Trophoblast cell (in vitro differentiated cells and primary cell): ENCODE data around the gene AIDA.

Experiments used
- DNase-seq, 2 donors: peaks; one replicate each; pipeline ENCODE4 v3.0.0-alpha.2; 2016
- H2AFZ ChIP-seq: 2 replicates; pipeline ENCODE4 v1.6.1; 2013; ENCODE audit warnings: low read length, moderate library complexity, mild to moderate bottlenecking; ENCODE audit not compliant: insufficient read depth, poor library complexity
- H2AK5ac ChIP-seq: 2 replicates; pipeline ENCODE4 v1.6.1; 2013; ENCODE audit warnings: mild to moderate bottlenecking, low read length
- H2BK120ac ChIP-seq: 2 replicates; pipeline ENCODE4 v1.6.1; 2013; ENCODE audit warnings: low read length, mild to moderate bottlenecking, moderate library complexity; ENCODE audit not compliant: insufficient read depth, poor library complexity
- H2BK12ac ChIP-seq: 2 replicates; pipeline ENCODE4 v1.6.1; 2013; ENCODE audit warnings: mild to moderate bottlenecking, low read length, moderate library complexity
- H2BK5ac ChIP-seq: 2 replicates; pipeline ENCODE4 v1.6.1; 2013; ENCODE audit warnings: low read length, low read depth, moderate library complexity, mild to moderate bottlenecking; ENCODE audit not compliant: poor library complexity
- H3K14ac ChIP-seq: 2 replicates; pipeline ENCODE4 v1.6.1; 2013; ENCODE audit warnings: mild to moderate bottlenecking, low read length
- H3K18ac ChIP-seq: 2 replicates; pipeline ENCODE4 v1.6.1; 2013; ENCODE audit warnings: mild to moderate bottlenecking, low read length
- H3K23ac ChIP-seq: 2 replicates; pipeline ENCODE4 v1.6.1; 2013; ENCODE audit warnings: low read length
- H3K27ac ChIP-seq: 2 replicates; pipeline ENCODE4 v1.5.1; 2013; ENCODE audit warnings: low read depth, mild to moderate bottlenecking, inconsistent platforms, low read length, moderate library complexity
- H3K27me3 ChIP-seq: 2 replicates; pipeline ENCODE4 v1.6.1; 2013; ENCODE audit warnings: inconsistent platforms, mild to moderate bottlenecking, low read length, moderate library complexity; ENCODE audit not compliant: insufficient read depth
- H3K36me3 ChIP-seq, 2 experiments: 1 replicate in 1 of 2; 2 replicates in 1 of 2; pipeline ENCODE4 v1.6.1; 2013; ENCODE audit warnings: low read length in 2 of 2, mild to moderate bottlenecking in 2 of 2, moderate library complexity in 1 of 2; ENCODE audit not compliant: insufficient read depth in 2 of 2, control insufficient read depth in 1 of 2
- H3K4ac ChIP-seq: 2 replicates; pipeline ENCODE4 v1.6.1; 2013; ENCODE audit warnings: low read depth, mild to moderate bottlenecking, low read length, moderate library complexity
- H3K4me1 ChIP-seq, 2 experiments: 1 replicate in 1 of 2; 2 replicates in 1 of 2; pipeline ENCODE4 v1.6.1; 2013; ENCODE audit warnings: low read length in 2 of 2, mild to moderate bottlenecking in 2 of 2, moderate library complexity in 1 of 2; ENCODE audit not compliant: insufficient read depth in 2 of 2, control insufficient read depth in 1 of 2
- H3K4me2 ChIP-seq: 2 replicates; pipeline ENCODE4 v1.6.1; 2013; ENCODE audit warnings: inconsistent platforms, mild to moderate bottlenecking, low read length, moderate library complexity
- H3K4me3 ChIP-seq: 2 replicates; pipeline ENCODE4 v1.5.1; 2013; ENCODE audit warnings: mild to moderate bottlenecking, low read depth, low read length, inconsistent platforms
- H3K79me1 ChIP-seq: one replicate; pipeline ENCODE4 v1.6.1; 2013; ENCODE audit warnings: low read length
- H3K79me2 ChIP-seq: 2 replicates; pipeline ENCODE4 v1.6.1; 2013; ENCODE audit warnings: low read length, mild to moderate bottlenecking; ENCODE audit not compliant: control insufficient read depth, insufficient read depth, poor library complexity
- H3K9ac ChIP-seq: 2 replicates; pipeline ENCODE4 v1.6.1; 2013; ENCODE audit warnings: mild to moderate bottlenecking, low read length
- H3K9me3 ChIP-seq: 2 replicates; pipeline ENCODE4 v1.6.1; 2013; ENCODE audit warnings: low read depth, mild to moderate bottlenecking, control low read depth, inconsistent platforms, low read length; ENCODE audit not compliant: insufficient read depth
- H4K12ac ChIP-seq: 2 replicates; pipeline ENCODE4 v1.6.1; 2013; ENCODE audit warnings: low read depth, mild to moderate bottlenecking, low read length, moderate library complexity
- H4K8ac ChIP-seq: 2 replicates; pipeline ENCODE4 v1.6.1; 2013; ENCODE audit warnings: low read depth, mild to moderate bottlenecking, low read length, moderate library complexity
- H4K91ac ChIP-seq: one replicate; pipeline ENCODE4 v1.6.1; 2013; ENCODE audit warnings: low read depth, mild to moderate bottlenecking, low read length, moderate library complexity
- WGBS: extraction: QIAGEN DNeasy Blood & Tissue Kit; methylation state at CpG from one replicate; pipeline ENCODE4 v1.1.7; 2013; ENCODE audit warnings: missing lambda C conversion rate; ENCODE audit not compliant: insufficient read length, insufficient coverage; ENCODE audit errors: extremely low coverage; 5-methylcytosine and 5-hydroxymethylcytosine counted together

AIDA gene

DNA sequence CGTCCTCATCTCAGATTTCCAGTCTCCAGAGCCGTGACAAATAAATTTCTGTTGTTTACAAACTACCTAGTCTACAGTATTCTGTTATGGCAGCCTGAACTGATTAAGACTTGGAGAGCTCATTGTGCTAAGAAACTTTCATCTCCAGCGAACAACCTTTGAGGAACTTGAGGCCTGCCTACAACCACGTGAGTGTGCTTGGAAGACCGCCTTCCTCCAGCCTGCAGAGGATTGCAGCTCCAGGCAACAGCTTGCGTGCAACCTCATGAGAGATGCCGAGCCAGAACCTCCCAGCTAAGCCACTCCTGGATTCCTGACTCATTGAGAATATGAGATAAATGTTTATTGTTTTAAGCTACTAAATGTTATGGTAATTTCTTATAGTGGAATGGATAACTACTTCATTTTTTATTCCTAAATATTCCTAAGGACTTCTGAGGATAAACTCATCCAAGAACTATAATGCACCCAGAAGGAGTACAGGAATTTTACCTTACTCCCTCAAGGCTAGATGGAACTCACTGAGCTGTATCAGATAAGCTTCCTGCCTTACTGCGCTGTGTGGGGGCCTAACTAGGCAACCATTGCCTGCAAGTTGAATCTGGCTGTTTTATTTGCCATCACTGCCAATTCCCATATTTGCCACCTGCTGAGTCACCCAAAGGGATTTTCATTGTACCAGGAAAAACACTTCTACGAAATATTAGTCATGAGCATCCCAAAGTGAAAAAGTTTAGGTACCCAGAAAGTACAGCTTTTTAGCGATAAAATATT lies 42.3 kb upstream of the AIDA start:
- H3K36me3 ChIP-seq: no peaks in the 10 kb centered on the region
- no CpG with 5 or more reads among the region's 10 CpGs for WGBS

GRCh38 chr1:222751255-222751654 lies 39.0 kb upstream of the AIDA start:
- no peak overlapping the region for H3K4me2 ChIP-seq
- no peak overlapping the region for H3K27ac ChIP-seq
- H3K9me3 ChIP-seq: no peaks in the 10 kb centered on the region

More for the DNA sequence above, 42.3 kb upstream of the AIDA start:
- no peak overlapping the region for H3K23ac ChIP-seq
- H3K79me1 ChIP-seq: no peaks in the 10 kb centered on the region
- no peak overlapping the region for H3K4me2 ChIP-seq
- H2BK120ac ChIP-seq: no peak overlapping the region
- H3K4ac ChIP-seq: no peak overlapping the region
- no peak overlapping the region for H2AFZ ChIP-seq
- no peak overlapping the region for H3K14ac ChIP-seq
- H3K79me2 ChIP-seq: no peaks in the 10 kb centered on the region
- no peak overlapping the region for H4K12ac ChIP-seq
- H3K9ac ChIP-seq: no peak overlapping the region
- no peak overlapping the region for H3K27ac ChIP-seq
- H4K91ac ChIP-seq: no peak overlapping the region
- no peak overlapping the region for H2BK5ac ChIP-seq
- peak in 1 of 2 donors; percentile 34 for DNase-seq
- H3K27me3 ChIP-seq: no peaks in the 10 kb centered on the region
- no peak overlapping the region for H3K18ac ChIP-seq
- no peak overlapping the region for H3K4me3 ChIP-seq
- H3K4me1 ChIP-seq: no peaks in the 10 kb centered on the region
- no peak overlapping the region for H2BK12ac ChIP-seq
- H4K8ac ChIP-seq: no peak overlapping the region
- H3K9me3 ChIP-seq: no peaks in the 10 kb centered on the region
- no peak overlapping the region for H2AK5ac ChIP-seq

DNA sequence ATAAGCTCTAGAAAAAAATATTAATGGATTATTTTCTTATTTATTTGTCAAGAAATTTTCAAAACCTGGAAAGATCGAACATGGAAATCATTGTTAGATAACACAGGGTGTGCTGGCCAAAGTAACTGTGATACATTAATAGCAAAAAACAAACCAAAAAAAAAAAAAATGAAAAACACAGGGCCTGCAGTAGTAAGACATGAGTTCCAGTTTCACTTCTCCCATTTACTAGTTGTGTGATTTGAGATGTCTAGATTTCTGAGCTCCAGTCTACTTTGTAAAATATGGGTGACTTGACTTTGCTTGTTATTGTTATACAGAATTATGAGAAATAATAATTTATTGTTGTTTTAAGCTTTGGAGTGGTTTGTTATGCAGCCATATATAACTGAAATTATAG lies 38.4 kb upstream of the AIDA start:
- no peak overlapping the region for H3K4me3 ChIP-seq
- no peak overlapping the region for H3K14ac ChIP-seq
- H3K27me3 ChIP-seq: no peaks in the 10 kb centered on the region
- no peak overlapping the region for H3K4ac ChIP-seq
- H3K79me2 ChIP-seq: no peaks in the 10 kb centered on the region
- H4K91ac ChIP-seq: no peak overlapping the region
- no peaks in the 10 kb centered on the region for H3K9me3 ChIP-seq
- no peaks in the 10 kb centered on the region for H3K4me1 ChIP-seq
- no peak overlapping the region for H2AFZ ChIP-seq
- no peak overlapping the region for H3K18ac ChIP-seq
- H3K27ac ChIP-seq: no peak overlapping the region
- no peak overlapping the region for H2BK5ac ChIP-seq
- no peak overlapping the region for H3K9ac ChIP-seq
- H3K23ac ChIP-seq: no peak overlapping the region
- no CpG with 5 or more reads among the region's 1 CpG for WGBS
- no peak for DNase-seq
- no peak overlapping the region for H2BK12ac ChIP-seq
- no peak overlapping the region for H4K12ac ChIP-seq
- no peak overlapping the region for H2BK120ac ChIP-seq
- H3K36me3 ChIP-seq: no peaks in the 10 kb centered on the region
- H4K8ac ChIP-seq: no peak overlapping the region
- H2AK5ac ChIP-seq: no peak overlapping the region
- no peak overlapping the region for H3K4me2 ChIP-seq
- no peaks in the 10 kb centered on the region for H3K79me1 ChIP-seq

More at GRCh38 chr1:222751255-222751654, 39.0 kb upstream of the AIDA start:
- Histone ChIP-seq H3K18ac (no peak overlapping the region), H3K79me1 (no peaks in the 10 kb centered on the region), H3K4me1 (no peaks in the 10 kb centered on the region), H3K14ac (no peak overlapping the region), H4K91ac (no peak overlapping the region), H4K8ac (no peak overlapping the region), H2BK120ac (no peak overlapping the region), H3K36me3 (no peaks in the 10 kb centered on the region), H3K79me2 (no peaks in the 10 kb centered on the region), H2AFZ (no peak overlapping the region), H3K4ac (no peak overlapping the region), H3K9ac (no peak overlapping the region), H3K27me3 (no peaks in the 10 kb centered on the region), H2BK12ac (no peak overlapping the region), H3K23ac (no peak overlapping the region), H2AK5ac (no peak overlapping the region), H4K12ac (no peak overlapping the region), H3K4me3 (no peak overlapping the region), H2BK5ac (no peak overlapping the region)
- WGBS: no CpG with 5 or more reads among the region's 3 CpGs
- DNase-seq: no peak

DNA sequence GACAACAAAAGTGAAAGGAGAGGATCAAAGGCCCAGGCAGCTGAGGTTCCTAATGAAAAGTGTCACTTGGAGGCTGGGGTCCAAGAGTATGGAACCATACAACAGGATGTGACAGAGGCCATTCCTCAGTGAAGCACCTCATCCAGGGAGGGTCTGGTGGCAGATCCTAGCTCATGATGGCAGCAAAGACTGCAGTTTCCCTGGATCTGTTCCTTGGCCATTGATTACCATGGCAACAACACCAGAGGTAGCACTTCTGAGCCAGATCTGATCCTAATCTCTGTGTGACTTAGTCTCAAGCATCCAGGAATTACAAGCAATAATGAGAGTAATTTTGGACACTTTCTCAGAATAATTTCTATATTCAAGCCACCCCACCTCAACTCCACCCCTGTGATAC lies 37.6 kb upstream of the AIDA start:
- Histone ChIP-seq H3K9me3 (no peaks in the 10 kb centered on the region), H2BK12ac (no peak overlapping the region), H3K79me2 (no peaks in the 10 kb centered on the region), H3K18ac (no peak overlapping the region), H2AK5ac (no peak overlapping the region), H3K36me3 (no peaks in the 10 kb centered on the region), H2AFZ (no peak overlapping the region), H3K14ac (no peak overlapping the region), H3K9ac (no peak overlapping the region), H3K4ac (no peak overlapping the region), H3K4me2 (no peak overlapping the region), H2BK120ac (no peak overlapping the region), H3K4me3 (no peak overlapping the region), H4K8ac (no peak overlapping the region), H3K27me3 (no peaks in the 10 kb centered on the region), H3K27ac (no peak overlapping the region), H3K79me1 (no peaks in the 10 kb centered on the region), H4K12ac (no peak overlapping the region), H3K4me1 (no peaks in the 10 kb centered on the region), H2BK5ac (no peak overlapping the region), H3K23ac (no peak overlapping the region), H4K91ac (no peak overlapping the region)
- DNase-seq: no peak
